Measurements from ENCODE around the gene SIGLEC10.

SIGLEC10 gene

DNA sequence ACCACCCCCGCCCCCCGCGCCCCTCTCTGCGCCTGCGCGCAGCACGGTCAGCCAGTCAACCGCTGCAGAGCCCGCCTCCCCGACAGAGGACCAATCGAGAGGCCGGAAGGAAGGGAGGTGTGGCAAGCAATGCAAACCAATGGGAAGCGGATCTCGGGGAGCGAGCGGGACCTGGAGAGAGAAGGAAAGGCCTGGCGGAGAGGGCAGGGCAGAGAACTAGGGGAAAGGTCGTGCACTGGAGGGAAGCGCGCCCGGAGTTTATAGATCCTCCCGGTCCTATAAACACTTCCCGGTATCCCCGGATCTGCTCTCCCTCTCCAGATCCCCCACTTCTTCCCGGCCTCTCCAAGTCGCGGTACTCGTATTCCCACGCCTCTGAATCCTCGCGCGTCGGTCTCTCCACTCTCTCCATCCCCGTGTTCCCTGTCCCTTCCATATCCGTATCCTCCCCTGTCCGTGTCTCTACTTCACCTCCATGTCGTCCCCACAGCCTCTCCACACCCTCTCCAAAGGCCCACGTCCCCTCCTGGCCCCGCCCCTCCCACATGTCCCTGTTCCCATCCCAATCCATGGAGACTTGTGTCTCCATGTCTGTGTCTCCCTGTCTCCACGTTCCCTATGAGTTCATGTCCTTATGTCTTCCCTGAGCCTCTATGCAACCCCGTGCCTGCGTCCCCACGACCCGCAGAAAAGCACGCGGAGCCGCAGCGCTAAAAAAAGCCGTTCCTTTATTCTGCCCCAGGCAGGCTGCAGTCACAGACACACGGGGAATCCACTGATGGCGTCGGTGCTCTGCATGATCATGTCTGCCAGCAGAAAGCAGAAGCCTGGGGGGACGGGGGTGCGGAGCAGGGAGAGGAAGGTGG is 50.8 kb downstream of the SIGLEC10 start:
- peak; percentile 98 for DNase-seq (ENCODE audit: low read depth, low spot score)

DNA sequence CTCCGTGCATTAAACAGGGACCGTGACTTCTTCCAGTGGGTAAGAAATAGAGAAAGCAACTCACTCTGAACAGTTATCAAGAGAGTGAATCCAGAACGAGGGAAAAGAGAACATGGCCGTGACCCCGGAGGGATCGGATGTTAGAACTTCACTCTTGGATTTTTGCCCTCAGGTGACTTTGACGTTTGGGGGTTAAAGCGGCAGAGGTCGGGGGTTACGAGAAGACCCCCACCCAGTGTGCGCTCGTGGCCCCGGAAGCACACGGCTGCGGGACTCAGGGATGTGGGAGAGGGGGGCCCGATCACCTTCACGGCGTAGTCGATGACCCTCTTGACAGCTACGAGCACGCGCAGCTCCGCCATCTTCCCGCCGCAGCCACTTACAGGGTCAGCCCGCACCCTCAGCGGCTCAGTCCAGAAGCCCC is 51.5 kb downstream of the SIGLEC10 start, which contains the start of gene ETFB:
Gene ETFB (minus strand): TSS at position 424 of the 424 bp plus-strand sequence. CDS start 62 bp downstream, at position 362.
- no peak for DNase-seq (ENCODE audit: low read depth, low spot score)

DNA sequence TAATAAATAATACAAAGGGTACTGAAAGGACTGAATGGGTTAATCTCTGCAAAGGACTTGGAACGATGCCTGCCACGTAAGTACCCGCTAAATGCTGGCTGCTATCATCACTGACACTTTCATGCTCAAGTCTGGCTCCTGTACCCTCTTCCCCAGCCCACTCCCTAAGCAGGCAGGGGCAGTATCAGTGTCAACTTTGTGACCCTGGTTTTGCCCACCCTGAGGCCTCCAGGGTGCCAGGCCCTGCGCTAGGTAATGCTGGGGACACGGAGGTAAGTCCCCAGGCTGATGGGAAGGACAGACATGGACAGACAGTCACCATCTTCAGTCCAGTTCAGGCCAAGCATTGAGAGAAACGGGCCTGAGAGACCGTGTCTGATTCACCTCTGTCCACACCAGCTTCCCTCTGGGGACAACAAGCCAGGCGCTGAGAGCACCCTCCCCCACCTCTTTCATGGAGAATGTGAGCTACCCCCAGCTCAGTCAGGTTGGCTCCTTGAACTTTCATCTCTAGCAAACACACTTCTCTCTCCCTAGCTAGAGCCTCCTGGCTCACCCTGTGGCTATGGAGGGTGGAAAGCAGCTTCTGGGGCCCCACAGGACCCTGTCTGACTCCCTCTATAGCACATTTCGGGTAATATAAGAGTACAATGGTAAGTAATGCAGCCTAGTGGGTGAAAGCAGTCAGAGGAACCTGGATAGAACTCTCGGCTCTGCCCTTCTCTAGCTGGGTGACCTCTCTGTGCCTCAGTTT is 52.1 kb downstream of the SIGLEC10 start:
- DNase-seq (ENCODE audit: low read depth, low spot score) = peak; percentile 48

DNA sequence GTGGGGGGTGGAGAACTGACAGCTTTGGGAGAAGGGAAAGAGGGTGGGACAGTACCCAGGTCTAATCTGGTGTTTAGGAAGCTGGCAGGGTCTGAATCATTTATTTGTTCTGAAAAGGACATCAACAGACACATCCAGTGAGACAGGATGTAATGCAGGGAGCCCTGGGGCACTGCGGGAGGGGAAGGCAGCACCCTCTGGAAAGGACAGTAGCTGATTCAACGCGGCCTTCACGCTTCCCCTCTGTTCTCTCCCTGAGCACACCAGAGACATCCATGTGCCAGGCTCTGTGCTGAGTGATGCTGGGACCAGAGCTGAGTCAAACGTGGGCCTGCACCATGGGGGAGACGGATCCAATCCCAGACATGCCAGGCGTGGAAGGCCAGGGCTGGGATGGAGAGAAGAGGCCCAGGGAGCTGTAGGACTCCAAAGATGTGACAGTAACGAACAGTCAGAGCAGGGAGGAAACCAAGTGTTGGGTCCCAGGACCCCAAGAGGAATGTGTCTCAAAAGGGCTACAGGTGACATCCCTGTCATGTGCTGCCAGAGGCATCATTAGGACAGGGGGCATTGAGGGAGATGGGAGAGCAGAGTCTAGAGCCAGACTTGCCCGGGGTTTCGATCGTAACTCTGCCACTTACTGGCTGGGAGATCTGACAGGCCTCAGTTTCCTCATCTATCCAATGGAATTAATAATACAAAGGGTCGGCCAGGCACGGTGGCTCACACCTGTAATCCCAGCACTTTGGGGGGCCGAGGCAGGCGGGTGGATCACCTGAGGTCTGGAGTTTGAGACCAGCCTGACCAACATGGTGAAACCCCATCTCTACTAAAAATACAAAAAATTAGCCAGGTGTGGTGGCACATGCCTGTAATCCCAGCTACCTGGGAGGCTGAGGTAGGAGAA is 53.0 kb downstream of the SIGLEC10 start:
- no peak for DNase-seq (ENCODE audit: low read depth, low spot score)

DNA sequence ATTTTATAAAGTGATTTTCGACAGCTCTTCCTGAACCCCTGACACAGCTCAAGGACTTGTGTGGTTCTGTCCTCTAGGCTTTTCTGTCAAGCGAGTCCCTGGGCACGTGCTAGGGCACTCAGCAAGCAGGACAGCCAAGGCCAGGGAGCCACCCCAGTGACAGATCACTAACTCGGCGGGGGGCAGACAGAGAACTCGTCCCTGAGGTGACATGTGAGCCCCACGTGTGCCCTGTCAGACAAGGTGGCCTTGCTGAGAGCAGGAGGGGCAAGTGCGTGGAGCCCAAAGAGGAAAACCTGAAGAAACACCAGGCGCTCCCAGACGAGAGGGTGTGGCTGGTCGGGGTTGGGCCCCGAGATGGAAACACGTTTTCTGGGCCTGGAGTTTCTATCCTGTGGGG is 56.2 kb downstream of the SIGLEC10 start:
- no peak for DNase-seq (ENCODE audit: low read depth, low spot score)
